ENCODE results near the gene NFAM1.

NFAM1 gene

DNA sequence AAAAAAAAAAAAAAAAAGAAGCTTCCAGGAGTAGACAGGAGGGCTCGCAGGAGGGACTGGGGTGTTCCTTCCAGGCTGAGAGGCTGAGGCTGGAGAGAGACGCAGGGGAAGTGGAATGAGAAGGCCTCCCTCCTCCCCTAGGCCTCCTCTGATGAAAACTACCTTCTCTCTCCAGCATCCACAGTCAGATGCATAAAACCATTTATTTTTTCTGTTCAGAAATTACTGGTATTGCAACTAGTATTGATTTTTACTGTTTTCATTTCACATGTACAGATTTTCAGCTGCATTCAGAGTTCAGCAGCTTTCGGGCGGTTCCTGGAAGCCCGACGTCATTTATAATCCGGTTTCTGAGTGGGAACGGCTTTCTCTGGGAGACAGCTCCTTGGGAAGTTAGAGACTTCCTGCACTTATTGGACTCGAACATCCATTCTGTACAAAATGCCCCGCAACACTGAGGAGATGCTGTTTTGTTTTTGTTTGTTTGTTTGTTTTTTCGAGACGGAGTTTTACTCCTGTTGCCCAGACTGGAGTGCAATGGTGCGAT is 6.9 kb upstream of the NFAM1 start:
- peak overlapping the region; percentile 45; the same call in 1 of the 2 replicates for H3K4me2 ChIP-seq
- H2AFZ ChIP-seq (ENCODE audit: low read depth): peak overlapping the region; percentile 45; the same call in 1 of the 2 replicates
- no peak overlapping the region for H3K4me3 ChIP-seq (IDR thresholded peaks at IDR 0.05; ENCODE audit: insufficient read depth, low read depth, low read length)
- H4K20me1 ChIP-seq (ENCODE audit: insufficient read depth): no peaks in the 10 kb centered on the region
- H3K36me3 ChIP-seq (ENCODE audit: insufficient read depth): no peaks in the 10 kb centered on the region
- no peaks in the 10 kb centered on the region for H3K27me3 ChIP-seq (ENCODE audit: insufficient read depth, low read depth)
- no peaks in the 10 kb centered on the region for H3K79me2 ChIP-seq (ENCODE audit: insufficient read depth, low read depth)
- no peak overlapping the region; the same call in 1 of the 2 replicates for H3K27ac ChIP-seq
- H3K4me1 ChIP-seq (ENCODE audit: low read depth, poor library complexity, severe bottlenecking): peaks cover 33% of the 10 kb centered on the region
- TF ChIP-seq, protein P1, sequence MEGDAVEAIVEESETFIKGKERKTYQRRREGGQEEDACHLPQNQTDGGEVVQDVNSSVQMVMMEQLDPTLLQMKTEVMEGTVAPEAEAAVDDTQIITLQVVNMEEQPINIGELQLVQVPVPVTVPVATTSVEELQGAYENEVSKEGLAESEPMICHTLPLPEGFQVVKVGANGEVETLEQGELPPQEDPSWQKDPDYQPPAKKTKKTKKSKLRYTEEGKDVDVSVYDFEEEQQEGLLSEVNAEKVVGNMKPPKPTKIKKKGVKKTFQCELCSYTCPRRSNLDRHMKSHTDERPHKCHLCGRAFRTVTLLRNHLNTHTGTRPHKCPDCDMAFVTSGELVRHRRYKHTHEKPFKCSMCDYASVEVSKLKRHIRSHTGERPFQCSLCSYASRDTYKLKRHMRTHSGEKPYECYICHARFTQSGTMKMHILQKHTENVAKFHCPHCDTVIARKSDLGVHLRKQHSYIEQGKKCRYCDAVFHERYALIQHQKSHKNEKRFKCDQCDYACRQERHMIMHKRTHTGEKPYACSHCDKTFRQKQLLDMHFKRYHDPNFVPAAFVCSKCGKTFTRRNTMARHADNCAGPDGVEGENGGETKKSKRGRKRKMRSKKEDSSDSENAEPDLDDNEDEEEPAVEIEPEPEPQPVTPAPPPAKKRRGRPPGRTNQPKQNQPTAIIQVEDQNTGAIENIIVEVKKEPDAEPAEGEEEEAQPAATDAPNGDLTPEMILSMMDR (conservative IDR thresholded peaks at IDR 0.05; ENCODE audit: low read depth, low read length): no peak
- H3K9ac ChIP-seq: no peak overlapping the region

DNA sequence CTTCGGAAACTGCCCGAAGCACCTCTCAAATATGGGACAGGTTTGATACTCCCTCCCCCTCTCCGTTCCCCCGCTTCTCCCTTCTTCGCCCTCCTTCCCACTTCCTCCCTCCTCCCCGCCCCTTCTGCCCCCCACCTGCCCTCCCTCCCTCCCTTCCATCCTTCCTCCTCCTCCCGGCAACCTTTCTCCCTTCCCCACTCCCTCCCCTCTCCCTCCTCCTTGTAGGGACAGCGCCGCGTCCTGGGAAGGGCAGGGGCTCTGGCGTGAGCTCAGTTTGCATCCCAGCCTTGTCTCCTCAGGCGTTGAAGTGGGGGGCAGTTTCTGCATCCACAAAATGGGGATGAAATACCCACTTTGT is 6.1 kb upstream of the NFAM1 start:
- H2AFZ ChIP-seq (ENCODE audit: low read depth): peak overlapping the region; percentile 93
- no peak overlapping the region for H3K9ac ChIP-seq

DNA sequence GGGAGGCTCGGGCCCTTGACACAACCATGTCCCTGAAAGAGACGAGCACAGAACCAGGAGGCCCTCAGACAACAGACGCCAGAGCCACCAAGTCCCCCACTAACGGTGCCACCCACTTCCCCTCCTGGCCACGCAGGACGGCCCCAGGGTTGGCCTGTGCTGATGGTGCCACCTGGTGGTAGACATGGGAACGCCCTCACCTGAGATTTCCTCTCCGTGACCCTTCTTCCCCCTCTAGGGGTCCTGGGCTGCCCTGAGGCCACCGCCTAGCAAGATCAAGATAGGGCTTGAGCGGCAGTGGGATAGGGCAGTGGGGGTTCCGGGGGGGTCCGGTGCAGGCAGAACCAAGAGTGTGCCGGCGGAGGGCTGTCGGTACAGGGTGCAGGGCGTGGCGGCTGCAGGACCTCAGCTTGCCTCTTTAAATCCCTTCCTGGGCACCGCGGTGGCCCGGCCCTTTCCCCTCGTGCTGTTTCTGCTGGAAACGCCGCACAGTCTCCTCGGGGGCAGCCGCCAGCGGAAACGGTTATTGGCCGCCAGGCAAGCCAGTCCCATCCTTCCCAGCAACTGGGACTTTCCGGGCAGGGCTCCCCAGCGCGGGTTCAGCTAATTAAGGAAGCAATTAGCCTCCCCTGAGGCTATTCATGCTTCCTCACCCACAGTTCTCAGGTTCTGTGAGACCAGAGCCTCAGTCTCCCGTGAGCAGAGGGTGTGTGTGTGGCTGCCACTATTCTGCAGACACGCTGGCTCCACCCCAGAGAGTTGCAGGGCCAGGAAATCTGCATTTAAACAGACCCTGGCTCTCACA is 5.5 kb upstream of the NFAM1 start:
- Histone ChIP-seq H3K36me3 (ENCODE audit: insufficient read depth) (no peaks in the 10 kb centered on the region), H3K27me3 (ENCODE audit: insufficient read depth, low read depth) (no peaks in the 10 kb centered on the region; the same call in 1 of the 2 replicates), H3K79me2 (ENCODE audit: insufficient read depth, low read depth) (no peaks in the 10 kb centered on the region), H3K4me2 (peak overlapping the region; percentile 57), H4K20me1 (ENCODE audit: insufficient read depth) (no peaks in the 10 kb centered on the region), H3K4me3 (IDR thresholded peaks at IDR 0.05; ENCODE audit: insufficient read depth, low read depth, low read length) (no peak overlapping the region), H2AFZ (ENCODE audit: low read depth) (peak overlapping the region; percentile 93), H3K4me1 (ENCODE audit: low read depth, poor library complexity, severe bottlenecking) (peaks cover 27% of the 10 kb centered on the region), H3K27ac (peak overlapping the region; percentile 35; the same call in 1 of the 2 replicates), H3K9ac (peak overlapping the region; percentile 42; the same call in 1 of the 2 replicates)
- TF ChIP-seq, protein P1 (conservative IDR thresholded peaks at IDR 0.05; ENCODE audit: low read depth, low read length): peak; percentile 95

More for the DNA sequence above, 6.1 kb upstream of the NFAM1 start:
- Histone ChIP-seq H3K27ac (no peak overlapping the region), H3K27me3 (ENCODE audit: insufficient read depth, low read depth) (no peaks in the 10 kb centered on the region; the same call in 1 of the 2 replicates), H3K4me2 (peak overlapping the region; percentile 57; the same call in 1 of the 2 replicates), H3K4me3 (IDR thresholded peaks at IDR 0.05; ENCODE audit: insufficient read depth, low read depth, low read length) (no peak overlapping the region), H3K36me3 (ENCODE audit: insufficient read depth) (no peaks in the 10 kb centered on the region), H3K4me1 (ENCODE audit: low read depth, poor library complexity, severe bottlenecking) (peaks cover 27% of the 10 kb centered on the region), H3K79me2 (ENCODE audit: insufficient read depth, low read depth) (no peaks in the 10 kb centered on the region), H4K20me1 (ENCODE audit: insufficient read depth) (no peaks in the 10 kb centered on the region)
- TF ChIP-seq, protein P1 (conservative IDR thresholded peaks at IDR 0.05; ENCODE audit: low read depth, low read length): no peak

DNA sequence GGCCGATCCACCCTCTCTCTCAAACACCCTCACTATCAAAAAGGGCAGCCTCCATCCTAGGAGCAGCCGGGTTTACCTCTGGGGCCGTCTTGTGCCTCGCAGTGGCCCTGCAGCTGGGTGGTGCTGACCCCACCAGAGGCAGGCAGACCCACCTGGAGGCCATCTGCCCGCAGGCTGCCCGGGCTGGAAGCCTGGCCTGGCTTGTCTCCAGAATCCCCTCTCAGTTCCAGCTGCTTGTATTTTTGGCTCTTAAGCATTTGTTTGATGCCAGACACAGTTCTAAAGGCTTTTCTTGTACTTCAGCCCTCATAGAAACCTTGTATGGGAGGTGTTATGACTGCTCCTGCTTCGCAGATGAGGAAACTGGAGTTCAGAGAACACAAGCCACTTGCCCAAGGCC is 4.2 kb upstream of the NFAM1 start:
- H3K27me3 ChIP-seq (ENCODE audit: insufficient read depth, low read depth): no peaks in the 10 kb centered on the region; the same call in 1 of the 2 replicates
- H3K4me1 ChIP-seq (ENCODE audit: low read depth, poor library complexity, severe bottlenecking): peaks cover 27% of the 10 kb centered on the region
- H3K4me2 ChIP-seq: no peak overlapping the region
- no peaks in the 10 kb centered on the region for H3K79me2 ChIP-seq (ENCODE audit: insufficient read depth, low read depth)
- no peak overlapping the region for H2AFZ ChIP-seq (ENCODE audit: low read depth)
- no peak overlapping the region for H3K9ac ChIP-seq
- no peak overlapping the region for H3K4me3 ChIP-seq (IDR thresholded peaks at IDR 0.05; ENCODE audit: insufficient read depth, low read depth, low read length)
- no peak overlapping the region for H3K27ac ChIP-seq
- H4K20me1 ChIP-seq (ENCODE audit: insufficient read depth): no peaks in the 10 kb centered on the region
- H3K36me3 ChIP-seq (ENCODE audit: insufficient read depth): no peaks in the 10 kb centered on the region
- TF ChIP-seq, protein P1 (conservative IDR thresholded peaks at IDR 0.05; ENCODE audit: low read depth, low read length): no peak

Measured in KMS-11 (cell line).